ENCODE measurements around the gene ZNF319. TPM values are rescaled to one million over a fixed set of nuclear protein-coding genes. Genes with fewer than 3 reads are reported as not detected.
"Not testable (repeated sequence)": the region's sequence is repeated elsewhere in the genome, so short reads cannot be mapped to it uniquely, and the experiment has no call there.

Gene ZNF319
- total and polyA plus RNA-seq, 2 of the 4 experiments (the other 2 are of a cell fraction): 0.90 to 6.3 TPM

- H4K20me1 ChIP-seq (ENCODE audit: insufficient read depth, low read length); H3K9me1 ChIP-seq (ENCODE audit: insufficient read depth, low read length); H2AFZ ChIP-seq (replicated peaks; ENCODE audit: low read length, poor library complexity); H3K9me3 ChIP-seq (ENCODE audit: control insufficient read depth, insufficient read depth, low read length); dilution Hi-C loops (cut with HindIII; ENCODE audit: low sequenced_read_pairs, unreplicated experiment); H3K56ac ChIP-seq (ENCODE audit: extremely low read depth, insufficient read depth, low read length); H4K8ac ChIP-seq (ENCODE audit: low read depth in 2 of 2, low read length in 2 of 2); H3K4me3 ChIP-seq (ENCODE audit: insufficient read depth, low read depth, low read length); H3K23ac ChIP-seq (ENCODE audit: low read depth, low read length); H2AK5ac ChIP-seq (ENCODE audit: low read depth, low read length); BruUV-seq (replicated peaks); DNase-seq; H2BK5ac ChIP-seq (ENCODE audit: low read depth, low read length, poor library complexity, severe bottlenecking); H3K4me1 ChIP-seq (ENCODE audit: control insufficient read depth, insufficient read depth, low read length); H2BK120ac ChIP-seq (ENCODE audit: low read depth, low read length); H2BK15ac ChIP-seq (ENCODE audit: low read depth, low read length); H3K4ac ChIP-seq (ENCODE audit: low read depth, low read length); H4K5ac ChIP-seq (ENCODE audit: low read depth, low read length); H3K4me2 ChIP-seq (ENCODE audit: low read depth, low read length); H3K27me3 ChIP-seq (ENCODE audit: control insufficient read depth, insufficient read depth, low read length); POLR2A ChIA-PET (ENCODE audit: unreplicated experiment); H2BK20ac ChIP-seq (ENCODE audit: low read depth, low read length); H3K14ac ChIP-seq (replicated peaks; ENCODE audit: low read depth, low read length); ATAC-seq (ENCODE audit: low read depth); H3K9ac ChIP-seq (ENCODE audit: low read depth, low read length); CTCF ChIA-PET; H3K36me3 ChIP-seq (ENCODE audit: control insufficient read depth, insufficient read depth, low read length); H4K91ac ChIP-seq (ENCODE audit: insufficient read depth, low read depth, low read length); H3K18ac ChIP-seq (ENCODE audit: low read depth, low read length); H3K27ac ChIP-seq (ENCODE audit: insufficient read depth, low read length); H2AK9ac ChIP-seq (replicated peaks; ENCODE audit: low read depth, low read length, poor library complexity): not testable (repeated sequence)
- in situ Hi-C loops (cut with MboI; ENCODE audit: low sequenced_read_pairs) (loop anchor here (5.0 to 10.0 kb wide), 3 partner anchors 107 to 440 kb away; no protein-coding TSS in a partner anchor), intact Hi-C loops (cut with micrococcal nuclease) (loop anchor here (1.0 to 10.0 kb wide), 4 partner anchors 105 to 427 kb away; no protein-coding TSS in a partner anchor)
- 92% methylated on average over 5 of the region's 12 CpGs; no CpG with 5 or more reads in 1 of the 2 experiments for WGBS, 2 experiments (ENCODE audit: extremely low coverage in 2 of 2, insufficient read length in 1 of 2)
- peaks cover 12 to 39% of the 10 kb centered on the region in 2 experiments for H3K79me1 ChIP-seq (ENCODE audit: low read depth in 1 of 2, low read length in 2 of 2)
These were observed 4.3 kb upstream of the ZNF319 start for GRCh38 chr16:58004736-58005135.
